ENCODE results near the gene DOCK2.

DNA sequence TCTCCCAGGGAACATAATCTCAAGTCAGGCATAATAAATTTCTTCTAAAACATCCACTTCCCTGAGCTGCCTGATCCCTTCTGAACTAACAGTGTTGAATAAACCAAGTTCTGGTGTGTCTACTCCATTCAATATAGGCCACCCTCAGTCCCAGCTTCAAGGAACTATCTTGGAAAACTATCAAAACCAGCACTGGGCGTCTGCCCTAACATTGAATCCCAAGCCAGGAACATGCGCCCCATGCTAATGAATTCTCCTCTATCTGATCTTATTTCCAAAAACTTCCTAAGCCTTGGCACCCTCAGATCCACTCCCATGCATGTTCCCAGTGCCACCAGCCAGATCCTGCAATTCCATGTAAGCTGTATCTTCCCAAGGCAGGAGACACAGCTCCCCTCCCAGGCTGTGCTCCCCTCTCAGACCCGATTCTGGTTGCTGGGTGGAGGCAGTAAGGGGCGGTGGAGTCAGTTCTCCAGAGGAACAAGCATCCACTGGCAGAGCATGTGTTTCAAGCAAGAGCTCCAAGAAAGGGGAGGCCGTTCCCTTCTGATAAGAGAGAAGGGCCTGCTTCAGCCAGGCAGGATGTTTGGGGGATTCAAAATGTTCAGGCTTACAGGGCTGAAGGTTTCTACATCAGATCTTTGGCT lies 455.5 kb downstream of the DOCK2 start:
- TF ChIP-seq, protein P1, sequence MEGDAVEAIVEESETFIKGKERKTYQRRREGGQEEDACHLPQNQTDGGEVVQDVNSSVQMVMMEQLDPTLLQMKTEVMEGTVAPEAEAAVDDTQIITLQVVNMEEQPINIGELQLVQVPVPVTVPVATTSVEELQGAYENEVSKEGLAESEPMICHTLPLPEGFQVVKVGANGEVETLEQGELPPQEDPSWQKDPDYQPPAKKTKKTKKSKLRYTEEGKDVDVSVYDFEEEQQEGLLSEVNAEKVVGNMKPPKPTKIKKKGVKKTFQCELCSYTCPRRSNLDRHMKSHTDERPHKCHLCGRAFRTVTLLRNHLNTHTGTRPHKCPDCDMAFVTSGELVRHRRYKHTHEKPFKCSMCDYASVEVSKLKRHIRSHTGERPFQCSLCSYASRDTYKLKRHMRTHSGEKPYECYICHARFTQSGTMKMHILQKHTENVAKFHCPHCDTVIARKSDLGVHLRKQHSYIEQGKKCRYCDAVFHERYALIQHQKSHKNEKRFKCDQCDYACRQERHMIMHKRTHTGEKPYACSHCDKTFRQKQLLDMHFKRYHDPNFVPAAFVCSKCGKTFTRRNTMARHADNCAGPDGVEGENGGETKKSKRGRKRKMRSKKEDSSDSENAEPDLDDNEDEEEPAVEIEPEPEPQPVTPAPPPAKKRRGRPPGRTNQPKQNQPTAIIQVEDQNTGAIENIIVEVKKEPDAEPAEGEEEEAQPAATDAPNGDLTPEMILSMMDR (IDR thresholded peaks at IDR 0.05) = no peak
- TF ChIP-seq EZH2 (IDR thresholded peaks at IDR 0.05; ENCODE audit: borderline replicate concordance, insufficient read depth, low read depth, low read length, poor library complexity, severe bottlenecking) = no peak
